Type B pancreatic cell (in vitro differentiated cells): Measurements from ENCODE around the gene ADISSP. TPM values are rescaled to one million over a fixed set of nuclear protein-coding genes. Genes with fewer than 3 reads are reported as not detected.

Source experiments
- DNase-seq: peaks from one replicate; pipeline ENCODE4 v3.0.0; 2021; ENCODE audit warnings: mixed read lengths; ENCODE audit not compliant: unreplicated experiment; ENCODE audit errors: extremely low spot score
- H3K27ac Mint-ChIP-seq: 2 replicates; pipeline ENCODE4 v1.8.0; 2021; ENCODE audit warnings: mild to moderate bottlenecking, mixed read lengths
- H3K27me3 Mint-ChIP-seq: 2 replicates; pipeline ENCODE4 v1.8.0; 2021; ENCODE audit warnings: mixed read lengths
- H3K36me3 Mint-ChIP-seq: 2 replicates; pipeline ENCODE4 v1.8.0; 2021; ENCODE audit warnings: mixed read lengths
- H3K4me1 Mint-ChIP-seq: one replicate; pipeline ENCODE4 v1.8.0; 2021; ENCODE audit warnings: mixed read lengths; ENCODE audit not compliant: unreplicated experiment
- H3K4me3 Mint-ChIP-seq: 2 replicates; pipeline ENCODE4 v1.8.0; 2021; ENCODE audit warnings: mild to moderate bottlenecking, mixed read lengths
- H3K9me3 Mint-ChIP-seq: 2 replicates; pipeline ENCODE4 v1.8.0; 2021; ENCODE audit warnings: mixed read lengths
- CTCF ChIP-seq: fragments of 200-600 bp; sonication (generic); conservative IDR thresholded peaks from 2 replicates; pipeline ENCODE4 v1.5.0; 2021; ENCODE audit warnings: antibody characterized with exemption, mild to moderate bottlenecking
- total RNA-seq: library from RNA; stranded (reverse); gene quantifications from 2 replicates; pipeline ENCODE4 v1.2.1, GENCODE V29; 2021; ENCODE audit warnings: low replicate concordance

The ADISSP gene
- total RNA-seq, 1 donor from 2014 or later = 49.4 TPM

DNA sequence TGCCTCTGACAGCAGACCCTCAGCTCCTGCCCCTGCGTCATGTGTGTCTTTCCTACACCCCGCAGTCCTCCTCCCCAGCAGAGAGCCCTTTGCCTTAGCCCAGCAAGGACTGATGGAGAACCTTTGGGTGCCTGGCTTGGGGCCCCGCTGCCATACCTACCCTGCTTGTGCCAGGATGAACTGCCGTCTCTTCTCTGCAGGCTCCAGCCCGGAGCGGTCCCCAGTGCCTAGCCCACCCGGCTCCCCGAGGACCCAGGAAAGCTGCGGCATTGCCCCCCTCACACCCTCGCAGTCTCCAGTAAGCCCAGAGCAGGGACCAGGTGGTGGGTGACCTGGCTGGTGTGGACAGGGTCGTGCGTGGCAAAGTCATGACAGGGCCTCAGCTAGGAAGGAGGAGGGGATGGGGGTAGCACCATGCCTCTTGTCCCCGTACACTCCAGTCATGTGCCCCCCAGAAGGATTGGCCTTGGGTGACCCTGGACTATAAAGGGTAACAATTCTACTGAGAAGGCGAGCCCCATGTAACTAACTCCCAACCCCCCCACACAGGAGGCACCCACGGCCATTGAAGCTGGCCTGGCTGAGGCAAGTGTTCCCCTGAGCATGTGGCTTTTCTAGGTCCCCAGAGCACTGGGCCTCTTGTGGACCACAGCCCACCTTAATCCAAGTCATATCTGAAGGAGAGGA is 26.8 kb downstream of the ADISSP start:
- no peak for TF ChIP-seq CTCF
- Mint-ChIP-seq H3K4me3 (no peak overlapping the region), H3K27me3 (peaks cover 20% of the 10 kb centered on the region), H3K4me1 (peaks cover 26% of the 10 kb centered on the region), H3K27ac (no peak overlapping the region), H3K36me3 (no peaks in the 10 kb centered on the region), H3K9me3 (no peaks in the 10 kb centered on the region)
- peak; percentile 68 for DNase-seq

- H3K36me3 Mint-ChIP-seq = no peaks in the 10 kb centered on the region
- no peak for DNase-seq
- TF ChIP-seq CTCF = no peak
- no peak overlapping the region for H3K27ac Mint-ChIP-seq
- H3K4me3 Mint-ChIP-seq = no peak overlapping the region
- peaks cover 15% of the 10 kb centered on the region for H3K27me3 Mint-ChIP-seq
- no peaks in the 10 kb centered on the region for H3K9me3 Mint-ChIP-seq
- peaks cover 29% of the 10 kb centered on the region for H3K4me1 Mint-ChIP-seq
These were observed 27.6 kb downstream of the ADISSP start for GRCh38 chr20:3739926-3740451.

DNA sequence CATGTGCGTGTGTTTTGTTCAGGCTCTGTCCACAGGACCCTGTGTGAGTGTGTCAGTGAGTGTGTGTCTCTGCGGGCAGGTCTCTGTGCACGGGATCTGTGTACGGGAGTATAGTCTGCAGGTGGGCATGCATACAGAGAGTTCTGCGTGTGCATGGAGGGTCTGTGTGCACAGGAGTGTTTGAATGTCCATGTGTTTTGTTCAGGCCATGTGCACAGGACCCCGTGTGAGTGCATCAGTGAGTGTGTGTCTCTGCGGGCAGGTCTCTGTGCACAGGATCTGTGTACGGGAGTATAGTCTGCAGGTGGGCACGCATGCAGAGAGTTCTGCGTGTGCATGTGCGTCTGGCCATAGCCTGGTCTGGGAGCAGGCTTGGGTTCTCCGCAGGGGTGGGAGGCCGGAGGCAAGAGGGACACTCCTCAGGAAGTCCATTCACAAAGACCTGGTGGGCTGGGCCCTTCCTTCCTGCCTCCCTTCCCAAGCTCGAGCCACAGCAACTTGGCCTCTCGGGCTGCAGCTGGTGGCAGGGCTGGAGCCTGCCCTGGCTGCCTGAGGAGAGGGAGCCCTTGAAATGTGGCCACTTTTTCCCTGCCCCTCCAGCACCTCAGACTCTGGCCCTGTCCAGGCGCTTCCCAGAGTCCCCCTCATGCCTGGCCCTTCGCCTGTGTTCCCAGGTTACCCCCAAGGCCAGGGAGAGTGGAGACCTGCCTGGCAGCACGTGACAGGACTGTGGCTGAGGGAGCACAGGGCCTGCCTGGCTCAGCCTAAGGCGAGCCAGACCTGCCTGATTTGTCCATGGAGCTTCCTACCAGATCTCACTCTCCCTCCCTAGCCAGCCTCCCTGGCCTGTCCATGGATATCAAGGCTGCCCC is 28.3 kb downstream of the ADISSP start:
- no peaks in the 10 kb centered on the region for H3K36me3 Mint-ChIP-seq
- peaks cover 10% of the 10 kb centered on the region for H3K27me3 Mint-ChIP-seq
- no peak for TF ChIP-seq CTCF
- DNase-seq = no peak
- no peaks in the 10 kb centered on the region for H3K9me3 Mint-ChIP-seq
- H3K4me3 Mint-ChIP-seq = no peak overlapping the region
- H3K4me1 Mint-ChIP-seq = peaks cover 30% of the 10 kb centered on the region
- H3K27ac Mint-ChIP-seq = no peak overlapping the region

DNA sequence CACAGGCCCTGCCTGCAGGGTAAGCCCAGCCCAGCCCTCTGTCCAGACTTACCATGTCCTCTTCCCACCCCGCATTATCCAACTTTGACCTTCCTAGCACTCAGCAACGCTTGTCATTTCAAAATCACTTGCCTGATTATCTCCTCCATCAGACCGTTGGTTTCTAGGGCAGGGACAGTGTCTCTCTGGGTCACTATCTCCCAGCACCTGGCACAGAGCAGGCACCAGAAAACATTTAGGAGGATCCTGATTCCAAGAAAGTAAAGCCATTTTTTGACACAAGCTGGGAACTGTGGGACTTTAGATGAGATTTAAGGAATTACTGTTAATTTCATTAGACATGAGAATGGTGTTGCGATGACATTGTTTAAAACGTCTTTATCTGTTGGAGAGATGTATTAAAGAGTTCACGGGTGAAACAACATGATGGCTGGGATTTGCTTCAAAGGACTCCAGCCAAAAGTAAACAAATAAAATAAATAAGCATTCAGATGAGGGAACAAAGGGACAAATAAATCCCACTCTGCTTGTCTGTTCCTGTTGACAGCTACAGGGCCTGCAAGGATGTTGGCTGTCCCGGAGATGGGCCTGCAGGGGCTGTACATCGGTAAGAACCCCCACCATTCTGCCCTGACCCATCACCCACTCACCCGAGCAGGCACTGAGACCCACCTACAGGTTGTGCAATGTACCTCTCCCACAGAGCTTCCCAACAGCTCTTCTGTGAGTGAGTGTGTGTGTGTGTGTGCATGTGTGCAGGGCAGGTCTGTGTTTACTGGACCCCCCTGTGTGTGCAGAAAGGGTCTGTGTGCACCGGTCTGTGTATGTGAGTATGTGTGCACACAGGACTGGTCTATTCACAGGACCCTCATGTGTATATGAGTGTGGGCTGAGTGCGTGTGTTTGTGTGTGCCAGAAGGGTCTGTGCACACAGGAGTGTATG is 29.2 kb downstream of the ADISSP start:
- H3K36me3 Mint-ChIP-seq = no peaks in the 10 kb centered on the region
- no peak overlapping the region for H3K27ac Mint-ChIP-seq
- H3K4me1 Mint-ChIP-seq = peaks cover 30% of the 10 kb centered on the region
- TF ChIP-seq CTCF = no peak
- peaks cover 4% of the 10 kb centered on the region for H3K27me3 Mint-ChIP-seq
- no peaks in the 10 kb centered on the region for H3K9me3 Mint-ChIP-seq
- no peak for DNase-seq
- no peak overlapping the region for H3K4me3 Mint-ChIP-seq

- H3K36me3 Mint-ChIP-seq = no peaks in the 10 kb centered on the region
- H3K4me3 Mint-ChIP-seq = no peak overlapping the region
- DNase-seq = no peak
- no peaks in the 10 kb centered on the region for H3K9me3 Mint-ChIP-seq
- H3K4me1 Mint-ChIP-seq = peaks cover 41% of the 10 kb centered on the region
- H3K27ac Mint-ChIP-seq = no peak overlapping the region
- no peak for TF ChIP-seq CTCF
- peaks cover 19% of the 10 kb centered on the region for H3K27me3 Mint-ChIP-seq
These were observed 31.8 kb downstream of the ADISSP start for GRCh38 chr20:3735768-3736167.
